Activated B cell treated with CpG ODN at 0.5 μM for 24 hours (primary cell): ENCODE results near the gene RPS6KA2. TPM values are rescaled to one million over a fixed set of nuclear protein-coding genes. Genes with fewer than 3 reads are reported as not detected.
"Not testable (repeated sequence)": the region's sequence is repeated elsewhere in the genome, so short reads cannot be mapped to it uniquely, and the experiment has no call there.

Experiments
- ATAC-seq: fragments of 200-7000 bp; cut with Tn5 transposase; one replicate; pipeline ENCODE4 v1.10.0; 2021; ENCODE audit warnings: low read depth, mild to moderate bottlenecking, moderate library complexity
- CTCF ChIA-PET: fragments of 350-600 bp; sonication (Branson Sonifier 250); formaldehyde crosslinking; loops from one replicate; lab custom pipeline; 2021; ENCODE audit warnings: antibody characterized with exemption; lab: Charles Lee
- POLR2A ChIA-PET: fragments of 350-600 bp; sonication (Branson Sonifier 250); formaldehyde crosslinking; loops from one replicate; lab custom pipeline; 2021; ENCODE audit warnings: antibody characterized with exemption; lab: Charles Lee
- DNase-seq: peaks from one replicate; pipeline ENCODE4 v3.0.0; 2022
- H3K27ac Mint-ChIP-seq: one replicate; pipeline ENCODE4 v1.8.0; 2020; ENCODE audit warnings: mixed read lengths
- H3K27me3 Mint-ChIP-seq: one replicate; pipeline ENCODE4 v1.8.0; 2021; ENCODE audit warnings: mixed read lengths
- H3K36me3 Mint-ChIP-seq: one replicate; pipeline ENCODE4 v1.8.0; 2021; ENCODE audit warnings: low read depth, mixed read lengths
- H3K4me1 Mint-ChIP-seq: one replicate; pipeline ENCODE4 v1.8.0; 2021; ENCODE audit warnings: mixed read lengths
- H3K4me3 Mint-ChIP-seq: one replicate; pipeline ENCODE4 v1.8.0; 2020; ENCODE audit warnings: mild to moderate bottlenecking, mixed read lengths
- H3K9me3 Mint-ChIP-seq: one replicate; pipeline ENCODE4 v1.8.0; 2020; ENCODE audit warnings: mixed read lengths
- intact Hi-C: fragments of 100-400 bp; cut with micrococcal nuclease; formaldehyde crosslinking; loops from one replicate; pipeline ENCODE4 v1.15.1; 2024
- total RNA-seq: library from RNA; stranded (reverse); gene quantifications from 2 replicates; pipeline ENCODE4 v1.2.3, GENCODE V29; 2022
- TF ChIP-seq, protein P1 (sequence below): fragments of 200-600 bp; IDR thresholded peaks from one replicate; pipeline ENCODE4 v1.8.0; 2022; ENCODE audit warnings: antibody characterized with exemption, mild to moderate bottlenecking

Gene RPS6KA2
- total RNA-seq, 1 donor from 2014 or later, result 14.4 TPM

DNA sequence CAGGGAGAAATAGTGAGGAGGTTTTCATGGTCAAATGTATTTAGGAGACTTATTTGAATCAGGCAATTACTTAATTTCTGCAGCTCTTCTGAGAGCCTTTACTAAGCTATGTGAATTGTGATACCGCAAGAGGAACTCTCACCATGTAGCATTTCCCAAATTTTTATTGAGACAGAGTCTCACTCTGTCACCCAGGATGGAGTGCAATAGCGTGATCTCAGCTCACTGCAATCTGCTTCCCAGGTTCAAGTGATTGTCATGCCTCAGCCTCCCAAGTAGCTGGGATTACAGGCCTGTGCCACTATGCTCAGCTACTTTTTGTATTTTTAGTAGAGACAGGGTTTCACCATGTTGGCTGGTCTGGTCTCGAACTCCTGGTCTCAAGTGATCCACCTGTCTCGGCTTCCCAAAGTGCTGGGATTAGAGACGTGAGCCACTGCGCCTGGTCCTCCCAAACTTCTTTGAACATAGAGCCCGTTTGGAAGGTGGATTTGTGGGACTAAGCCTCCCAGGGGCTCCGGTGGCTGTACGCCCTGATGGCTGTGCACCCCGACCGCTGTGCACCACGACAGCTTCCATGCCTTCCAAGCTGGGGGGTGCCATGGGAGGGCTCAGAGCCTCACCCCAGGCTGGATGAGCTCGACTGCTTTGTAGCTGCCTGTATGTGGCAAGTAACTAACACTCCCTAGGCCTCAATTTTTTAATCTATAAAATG lies 238.6 kb downstream of the RPS6KA2 start:
- TF ChIP-seq, protein P1, sequence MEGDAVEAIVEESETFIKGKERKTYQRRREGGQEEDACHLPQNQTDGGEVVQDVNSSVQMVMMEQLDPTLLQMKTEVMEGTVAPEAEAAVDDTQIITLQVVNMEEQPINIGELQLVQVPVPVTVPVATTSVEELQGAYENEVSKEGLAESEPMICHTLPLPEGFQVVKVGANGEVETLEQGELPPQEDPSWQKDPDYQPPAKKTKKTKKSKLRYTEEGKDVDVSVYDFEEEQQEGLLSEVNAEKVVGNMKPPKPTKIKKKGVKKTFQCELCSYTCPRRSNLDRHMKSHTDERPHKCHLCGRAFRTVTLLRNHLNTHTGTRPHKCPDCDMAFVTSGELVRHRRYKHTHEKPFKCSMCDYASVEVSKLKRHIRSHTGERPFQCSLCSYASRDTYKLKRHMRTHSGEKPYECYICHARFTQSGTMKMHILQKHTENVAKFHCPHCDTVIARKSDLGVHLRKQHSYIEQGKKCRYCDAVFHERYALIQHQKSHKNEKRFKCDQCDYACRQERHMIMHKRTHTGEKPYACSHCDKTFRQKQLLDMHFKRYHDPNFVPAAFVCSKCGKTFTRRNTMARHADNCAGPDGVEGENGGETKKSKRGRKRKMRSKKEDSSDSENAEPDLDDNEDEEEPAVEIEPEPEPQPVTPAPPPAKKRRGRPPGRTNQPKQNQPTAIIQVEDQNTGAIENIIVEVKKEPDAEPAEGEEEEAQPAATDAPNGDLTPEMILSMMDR, result no peak
- Mint-ChIP-seq H3K27ac (no peak overlapping the region), H3K4me1 (peaks cover 6% of the 10 kb centered on the region), H3K9me3 (no peaks in the 10 kb centered on the region), H3K36me3 (no peaks in the 10 kb centered on the region), H3K27me3 (peaks cover 6% of the 10 kb centered on the region), H3K4me3 (no peak overlapping the region)
- ChIA-PET CTCF (interaction anchor here (1.7 kb wide), 1 partner anchor 12 kb away, joined by 5 read pairs; no protein-coding TSS in a partner anchor), POLR2A (no interaction called here)
- intact Hi-C loops, result no loop called here
- no peak for DNase-seq
- no peak for ATAC-seq

DNA sequence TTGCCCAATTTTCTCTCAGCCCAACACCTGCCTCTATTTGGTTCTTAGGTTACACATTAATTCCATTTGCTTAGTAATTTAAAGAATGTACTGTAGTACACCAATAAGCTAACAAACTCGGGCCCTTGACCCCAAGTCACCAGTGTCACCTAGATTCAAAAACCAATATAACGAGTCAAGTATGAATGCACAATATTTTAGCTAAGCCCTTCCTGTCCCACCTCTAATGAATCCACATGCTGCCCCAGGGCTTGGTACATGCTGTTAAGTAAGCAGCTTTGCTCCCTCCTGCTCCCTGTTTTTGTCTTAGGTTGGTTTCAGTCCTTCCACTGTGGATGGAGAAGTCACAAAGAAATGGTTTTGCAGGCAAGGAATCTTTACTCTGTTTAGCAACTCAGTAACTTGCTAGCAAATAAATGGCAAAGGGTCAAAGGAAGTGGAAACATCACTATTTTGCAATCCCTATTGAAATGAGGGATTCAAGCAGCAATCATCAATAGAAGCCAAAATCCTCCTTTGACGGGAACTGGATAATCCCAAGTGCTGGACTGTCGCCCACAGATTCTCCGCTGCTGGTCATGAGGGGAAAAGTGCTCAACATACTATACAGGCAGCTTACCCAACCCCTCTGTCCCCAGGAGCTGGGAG lies 239.3 kb downstream of the RPS6KA2 start:
- H3K36me3 Mint-ChIP-seq, result no peaks in the 10 kb centered on the region
- TF ChIP-seq, protein P1, result no peak
- no peak overlapping the region for H3K27ac Mint-ChIP-seq
- intact Hi-C loops, result no loop called here
- ATAC-seq (no peak), DNase-seq (no peak)
- no peaks in the 10 kb centered on the region for H3K9me3 Mint-ChIP-seq
- peaks cover 6% of the 10 kb centered on the region for H3K4me1 Mint-ChIP-seq
- H3K4me3 Mint-ChIP-seq, result no peak overlapping the region
- peaks cover 6% of the 10 kb centered on the region for H3K27me3 Mint-ChIP-seq
- CTCF ChIA-PET, result interaction anchor here (0.9 to 1.7 kb wide), 2 partner anchors 13 to 112 kb away, joined by 3 to 5 read pairs; no protein-coding TSS in a partner anchor
- POLR2A ChIA-PET, result no interaction called here

DNA sequence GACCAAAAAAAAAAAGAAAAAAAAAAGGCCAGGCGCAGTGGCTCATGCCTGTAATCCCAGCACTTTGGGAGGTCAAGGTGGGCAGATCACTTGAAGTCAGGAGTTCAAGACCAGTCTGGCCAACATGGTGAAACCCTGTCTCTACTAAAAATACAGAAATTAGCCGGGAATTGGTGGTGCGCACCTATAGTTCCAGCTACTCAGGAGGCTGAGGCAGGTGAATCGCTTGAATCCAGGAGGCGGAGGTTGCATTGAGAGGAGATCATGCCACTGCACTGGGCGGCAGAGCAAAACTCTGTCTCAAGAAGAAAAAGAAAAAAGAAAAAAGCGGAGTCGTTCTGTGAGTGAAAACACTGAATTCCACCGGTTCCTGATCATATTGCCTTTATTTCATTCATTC lies 240.0 kb downstream of the RPS6KA2 start:
- H3K4me3 Mint-ChIP-seq, H3K27ac Mint-ChIP-seq, POLR2A ChIA-PET, H3K4me1 Mint-ChIP-seq, H3K27me3 Mint-ChIP-seq, H3K9me3 Mint-ChIP-seq, H3K36me3 Mint-ChIP-seq, intact Hi-C loops, ATAC-seq, DNase-seq: not testable (repeated sequence)
- CTCF ChIA-PET, result interaction anchor here (0.9 kb wide), 1 partner anchor 111 kb away, joined by 3 read pairs; no protein-coding TSS in a partner anchor

DNA sequence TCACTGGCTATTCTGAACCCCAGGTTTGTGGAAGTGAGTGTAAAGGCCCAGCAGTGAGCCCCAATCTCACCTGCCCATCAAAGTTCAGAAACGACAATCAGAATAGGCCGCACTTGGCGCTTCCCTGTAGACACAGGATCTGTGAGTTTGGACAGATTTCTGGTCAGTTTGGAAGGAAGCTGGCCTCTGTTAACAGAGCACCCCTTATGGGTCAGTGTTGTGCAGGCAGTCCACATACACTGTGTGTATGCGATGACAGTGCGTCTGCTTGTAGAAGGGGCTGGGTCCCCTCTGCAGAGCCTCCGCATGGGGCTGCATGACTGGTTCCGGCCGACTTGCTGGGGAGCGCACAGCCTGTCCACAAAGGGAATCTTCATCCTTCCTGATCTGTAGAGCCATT lies 240.9 kb downstream of the RPS6KA2 start:
- Mint-ChIP-seq H3K4me1 (peaks cover 13% of the 10 kb centered on the region), H3K27me3 (peaks cover 2% of the 10 kb centered on the region), H3K9me3 (no peaks in the 10 kb centered on the region), H3K27ac (no peak overlapping the region), H3K4me3 (no peak overlapping the region), H3K36me3 (peaks cover 2% of the 10 kb centered on the region)
- ChIA-PET CTCF (no interaction called here), POLR2A (no interaction called here)
- TF ChIP-seq, protein P1, result no peak
- ATAC-seq (no peak), DNase-seq (no peak)
- intact Hi-C loops, result no loop called here

DNA sequence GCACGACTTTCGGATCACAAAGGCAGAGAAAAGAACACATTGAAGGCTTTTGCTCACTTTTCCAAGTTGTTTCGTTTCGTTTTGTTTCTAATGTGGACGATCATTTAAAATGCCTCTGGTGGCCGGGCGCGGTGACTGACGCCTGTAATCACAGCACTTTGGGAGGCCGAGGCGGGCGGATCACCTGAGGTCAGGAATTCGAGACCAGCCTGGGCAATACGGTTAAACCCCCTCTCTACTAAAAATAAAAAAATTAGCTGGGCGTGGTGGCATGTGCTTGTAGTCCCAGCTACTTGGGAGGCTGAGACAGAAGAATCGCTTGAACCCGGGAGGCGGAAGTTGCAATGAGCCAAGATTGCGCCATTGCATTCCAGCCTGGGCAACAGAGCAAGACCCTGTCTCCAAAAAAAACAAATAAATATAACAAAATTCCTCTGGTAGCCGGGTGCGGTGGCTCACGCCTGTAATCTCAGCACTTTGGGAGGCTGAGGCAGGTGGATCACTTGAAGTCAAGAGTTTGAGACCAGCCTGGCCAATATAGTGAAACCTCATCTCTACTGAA lies 243.2 kb downstream of the RPS6KA2 start:
- not testable (repeated sequence) for H3K27me3 Mint-ChIP-seq, DNase-seq, H3K9me3 Mint-ChIP-seq, H3K36me3 Mint-ChIP-seq, ATAC-seq
- H3K4me3 Mint-ChIP-seq, result peak overlapping the region; percentile 85
- H3K4me1 Mint-ChIP-seq, result peaks cover 15% of the 10 kb centered on the region
- POLR2A ChIA-PET, result interaction anchor here (1.6 kb wide), 1 partner anchor 41 kb away, joined by 7 read pairs; the partner anchor contains the start of gene SFT2D1
- H3K27ac Mint-ChIP-seq, result peak overlapping the region; percentile 71
- CTCF ChIA-PET, result interaction anchor here (1.3 to 1.4 kb wide), 2 partner anchors 17 to 71 kb away, joined by 3 to 5 read pairs; no protein-coding TSS in a partner anchor
- intact Hi-C loops, result loop anchor here (1.0 to 5.0 kb wide), 6 partner anchors 17 to 728 kb away; partner anchors contain the start of genes PRR18 and RPS6KA2
